AG09319 (cell line): ENCODE measurements around the gene PACSIN3.

Experiments used
- DNase-seq: peaks from one replicate; pipeline ENCODE4 v3.0.0-alpha.2; 2010; ENCODE audit warnings: low read depth; ENCODE audit errors: extremely low read depth
- CTCF ChIP-seq: IDR thresholded peaks from 2 replicates; pipeline ENCODE4 v1.5.1; 2011; ENCODE audit warnings: low read depth, mild to moderate bottlenecking, inconsistent platforms, low read length, moderate library complexity

The PACSIN3 gene

GRCh38 chr11:47156333-47156732 lies 29.9 kb downstream of the PACSIN3 start:
- DNase-seq: no peak

GRCh38 chr11:47155879-47156278 lies 30.4 kb downstream of the PACSIN3 start:
- no peak for DNase-seq
- TF ChIP-seq CTCF: no peak

More at GRCh38 chr11:47156333-47156732, 29.9 kb downstream of the PACSIN3 start:
- TF ChIP-seq CTCF: no peak

- DNase-seq: no peak
These were observed 31.3 kb downstream of the PACSIN3 start for GRCh38 chr11:47154616-47155570.

GRCh38 chr11:47152953-47153950 lies 33.0 kb downstream of the PACSIN3 start:
- DNase-seq: peak; percentile 63
- TF ChIP-seq CTCF: peak; percentile 100

More at GRCh38 chr11:47154616-47155570, 31.3 kb downstream of the PACSIN3 start:
- no peak for TF ChIP-seq CTCF

GRCh38 chr11:47152126-47152952 lies 33.9 kb downstream of the PACSIN3 start:
- DNase-seq: no peak
- no peak for TF ChIP-seq CTCF

- no peak for DNase-seq
- TF ChIP-seq CTCF: no peak
These were observed 36.5 kb downstream of the PACSIN3 start for GRCh38 chr11:47149782-47150181.
